Panc1 (cell line): Measurements from ENCODE around the gene ZDHHC13.

ENCODE experiments used
- CTCF ChIP-seq: fragments of 450-650 bp; IDR thresholded peaks from 2 replicates; pipeline ENCODE4 v1.5.1; 2017; ENCODE audit warnings: mild to moderate bottlenecking
- POLR2AphosphoS5 ChIP-seq: IDR thresholded peaks from 2 replicates; pipeline ENCODE4 v1.6.1; 2012; ENCODE audit warnings: mild to moderate bottlenecking, low read depth, low read length, moderate library complexity

GRCh38 chr11:19218216-19218615, 101.2 kb downstream of the ZDHHC13 start:
- no peak for TF ChIP-seq CTCF
- no peak for TF ChIP-seq POLR2AphosphoS5
